Measurements from ENCODE around the gene SLK.

SLK gene

GRCh38 chr10:104034401-104035193, 67.7 kb downstream of the SLK start:
- no peak for DNase-seq (ENCODE audit: low read depth)

DNA sequence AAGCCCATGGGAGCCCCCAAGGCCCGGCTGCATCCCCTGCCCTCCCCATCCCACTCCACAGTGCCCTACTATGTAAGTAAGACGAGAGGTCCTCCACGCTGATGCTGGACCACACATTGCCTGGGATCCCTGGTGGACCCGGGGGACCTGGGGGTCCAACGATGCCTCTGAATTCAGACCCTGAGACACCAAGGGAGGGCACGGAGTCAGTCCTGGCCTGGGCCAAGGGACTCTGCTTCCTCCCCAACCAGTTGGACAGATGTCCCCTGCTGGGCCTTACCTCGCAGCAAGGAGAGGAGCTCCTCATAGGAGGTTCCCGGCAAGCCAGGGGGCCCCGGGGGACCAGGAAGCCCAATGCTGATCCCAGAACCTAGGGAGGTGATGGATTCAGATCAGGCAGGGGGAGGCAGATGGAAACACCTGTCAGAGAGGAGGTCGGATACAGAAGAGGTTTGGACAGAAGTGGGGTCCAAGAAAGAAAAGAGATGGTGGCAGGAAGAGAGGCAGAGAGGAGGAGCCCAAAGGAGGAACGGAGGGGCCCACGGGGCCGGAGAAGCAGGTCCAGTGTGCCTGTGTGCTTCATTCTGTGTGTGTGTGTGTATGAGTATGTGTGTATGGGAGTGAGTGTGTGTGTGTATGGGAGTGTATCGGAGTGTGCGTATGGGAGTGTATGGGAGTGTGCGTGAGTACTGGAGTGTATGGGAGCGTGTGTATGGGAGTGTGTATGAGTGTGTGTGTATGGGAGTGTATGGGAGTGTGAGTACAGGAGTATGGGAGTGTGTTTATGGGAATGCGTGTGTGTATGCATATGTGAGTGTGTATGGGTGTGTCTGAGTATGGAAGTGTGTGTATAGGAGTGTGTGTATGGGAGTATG, 68.5 kb downstream of the SLK start:
- DNase-seq (ENCODE audit: low read depth): no peak

DNA sequence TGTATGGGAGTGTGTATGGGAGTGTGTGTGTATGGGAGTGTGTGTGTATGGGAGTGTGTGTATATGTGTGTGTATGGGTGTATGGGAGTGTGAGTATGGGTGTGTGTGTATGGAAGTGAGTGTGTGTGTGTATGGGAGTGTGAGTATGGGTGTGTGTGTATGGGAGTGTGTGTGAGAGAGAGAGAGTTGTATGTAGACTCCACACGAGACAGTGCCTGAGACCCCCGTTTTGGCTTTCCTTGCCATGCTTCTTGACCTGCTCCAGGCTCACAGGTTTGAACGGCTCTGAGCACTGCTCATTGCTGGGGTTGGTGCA, 69.1 kb downstream of the SLK start:
- DNase-seq (ENCODE audit: low read depth): no peak

GRCh38 chr10:104036518-104037260, 69.7 kb downstream of the SLK start:
- no peak for DNase-seq (ENCODE audit: low read depth)

- no peak for DNase-seq (ENCODE audit: low read depth)
Observed at GRCh38 chr10:104037261-104037951, 70.5 kb downstream of the SLK start.

DNA sequence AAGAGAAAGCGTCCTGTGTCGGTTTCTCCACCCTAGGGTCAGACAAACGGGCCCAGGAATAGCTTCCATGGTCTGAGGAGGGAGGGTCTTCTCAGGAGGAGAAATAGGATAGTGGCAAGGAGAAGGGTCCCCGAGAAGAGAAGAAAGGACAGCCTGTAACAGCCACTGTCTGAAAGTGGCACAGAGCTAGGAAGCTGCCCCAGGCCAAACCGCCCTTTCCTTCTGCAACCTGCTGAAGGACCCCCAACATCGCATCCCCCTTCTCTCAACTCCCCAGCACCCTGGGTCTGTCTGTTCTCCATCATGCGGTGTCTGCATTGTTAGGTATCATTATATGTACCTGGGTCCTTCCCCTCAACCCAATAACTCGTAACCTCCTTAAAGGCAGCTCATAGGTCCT, 71.6 kb downstream of the SLK start:
- DNase-seq (ENCODE audit: low read depth): no peak

GRCh38 chr10:104038958-104039752, 72.2 kb downstream of the SLK start:
- no peak for DNase-seq (ENCODE audit: low read depth)

GRCh38 chr10:104040382-104040781, 73.4 kb downstream of the SLK start:
- DNase-seq (ENCODE audit: low read depth): no peak

DNA sequence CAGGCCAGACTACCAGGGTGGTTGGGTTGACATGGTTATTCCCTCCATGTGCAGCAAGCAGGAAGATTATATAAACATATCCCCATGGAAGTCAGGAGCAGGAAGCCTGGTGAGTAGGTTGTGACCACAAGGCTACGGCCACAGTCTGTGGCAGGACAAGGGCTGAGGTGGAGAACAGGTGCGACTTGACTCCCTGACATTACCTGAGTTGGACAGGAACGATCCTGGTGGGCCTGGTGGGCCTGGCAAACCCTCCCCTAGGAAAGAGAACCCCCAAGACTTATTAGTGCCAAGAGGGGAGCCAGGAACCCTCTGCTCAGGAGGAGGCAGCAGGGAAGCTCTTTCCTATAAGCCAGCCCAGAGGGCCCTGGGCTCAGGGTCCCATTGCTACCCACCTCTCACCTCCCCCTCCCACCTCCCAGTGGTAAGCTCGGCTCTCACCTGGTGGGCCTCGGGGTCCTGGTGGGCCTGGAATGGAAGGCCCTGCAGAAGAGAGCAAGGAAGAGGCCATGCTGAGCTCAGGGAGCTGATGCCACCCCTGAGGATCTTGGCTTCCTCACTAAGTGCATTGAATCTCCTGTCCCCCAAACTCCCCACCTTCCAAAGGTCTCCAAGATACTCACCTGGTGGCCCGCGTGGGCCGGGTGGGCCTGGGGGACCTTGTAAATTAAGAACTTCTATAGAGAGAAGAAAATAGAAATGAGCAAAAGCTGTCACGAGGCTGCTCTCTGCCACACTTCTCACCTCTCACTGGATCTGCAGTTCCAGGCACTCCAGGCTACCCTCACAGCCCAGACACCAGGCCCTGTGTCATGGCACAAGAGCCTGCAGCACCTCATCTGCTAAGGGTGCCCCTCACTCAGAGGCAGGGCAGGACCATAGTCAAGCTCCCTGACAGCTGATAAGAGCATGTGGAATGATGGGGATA, 74.2 kb downstream of the SLK start:
- no peak for DNase-seq (ENCODE audit: low read depth)

- DNase-seq (ENCODE audit: low read depth): no peak
Observed at GRCh38 chr10:104041891-104042535, 75.1 kb downstream of the SLK start.

DNA sequence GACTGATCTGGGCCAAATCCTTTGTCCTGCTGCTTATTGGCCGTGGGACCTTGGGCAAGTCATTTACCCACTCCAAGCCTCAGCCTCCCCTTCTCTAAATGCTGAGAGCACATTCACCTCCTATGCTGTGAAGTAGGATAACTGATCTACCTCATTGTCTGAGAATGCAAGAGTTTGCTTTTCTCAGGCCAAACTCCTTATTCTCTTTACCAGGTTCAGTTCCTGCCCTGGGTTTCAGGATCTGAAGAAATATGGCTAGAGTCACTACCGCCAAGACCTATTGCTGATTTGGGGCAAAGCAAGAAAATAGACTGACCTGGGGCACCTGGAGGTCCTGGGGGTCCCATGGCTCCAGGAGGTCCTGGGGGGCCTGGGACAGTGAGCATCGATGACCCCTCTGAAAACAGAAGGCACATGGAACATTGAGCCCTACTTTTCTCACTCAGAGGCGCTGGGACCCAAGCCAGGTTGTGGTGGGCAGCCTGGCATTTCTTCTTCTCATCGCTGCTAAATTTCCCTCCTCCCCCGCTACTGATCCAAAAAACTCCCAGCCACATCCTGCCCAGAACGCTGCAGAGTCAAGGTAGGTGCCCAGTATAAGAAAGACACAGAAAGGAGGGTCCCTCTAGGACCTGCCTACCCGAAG, 76.4 kb downstream of the SLK start:
- DNase-seq (ENCODE audit: low read depth): no peak

- DNase-seq (ENCODE audit: low read depth): no peak
Observed at GRCh38 chr10:104043854-104044253, 76.9 kb downstream of the SLK start.

DNA sequence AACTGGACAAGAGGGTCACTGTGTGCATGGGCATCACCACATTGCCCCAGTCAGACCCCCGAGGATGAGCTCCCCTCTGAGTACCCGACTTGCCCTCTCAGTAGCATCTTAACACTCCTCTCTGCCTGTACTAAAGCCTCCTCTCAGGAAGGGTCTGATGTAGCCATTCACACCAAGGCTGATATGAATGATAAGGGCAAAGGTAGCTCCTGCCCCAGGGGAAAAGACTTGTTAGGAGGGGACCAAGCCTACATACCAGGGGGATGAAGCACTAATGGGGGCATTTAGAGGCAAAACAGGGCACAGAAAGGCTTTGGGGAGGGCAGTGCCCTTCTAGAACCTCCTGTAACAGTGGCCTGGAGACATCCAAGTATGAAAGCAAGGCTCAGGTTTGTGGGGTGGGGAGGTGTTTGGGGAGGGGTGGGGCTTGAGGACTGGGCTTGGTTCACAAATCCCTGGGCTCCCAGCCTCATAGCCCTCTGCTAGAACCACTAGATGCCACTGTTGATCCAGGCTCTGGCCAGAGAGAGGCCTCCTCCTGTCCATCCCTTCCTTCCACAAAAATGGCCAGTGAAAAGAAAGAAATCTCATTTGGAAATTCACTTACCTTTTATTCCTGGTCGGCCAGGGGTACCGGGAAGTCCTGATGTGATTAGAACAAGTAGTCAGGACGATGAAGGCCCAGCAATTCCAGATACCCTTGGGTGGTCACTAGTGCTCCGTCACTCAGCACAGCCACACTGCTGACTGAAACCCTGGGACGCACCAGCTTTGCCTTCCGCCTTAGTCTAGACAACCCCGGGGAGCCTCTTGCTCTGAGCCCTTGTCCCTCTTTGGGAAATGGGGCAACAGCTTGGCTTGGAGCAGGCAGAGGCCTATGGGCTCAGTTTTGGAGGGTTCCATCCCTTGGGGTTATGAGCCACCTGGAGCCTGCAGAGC, 78.5 kb downstream of the SLK start:
- DNase-seq (ENCODE audit: low read depth): no peak

DNA sequence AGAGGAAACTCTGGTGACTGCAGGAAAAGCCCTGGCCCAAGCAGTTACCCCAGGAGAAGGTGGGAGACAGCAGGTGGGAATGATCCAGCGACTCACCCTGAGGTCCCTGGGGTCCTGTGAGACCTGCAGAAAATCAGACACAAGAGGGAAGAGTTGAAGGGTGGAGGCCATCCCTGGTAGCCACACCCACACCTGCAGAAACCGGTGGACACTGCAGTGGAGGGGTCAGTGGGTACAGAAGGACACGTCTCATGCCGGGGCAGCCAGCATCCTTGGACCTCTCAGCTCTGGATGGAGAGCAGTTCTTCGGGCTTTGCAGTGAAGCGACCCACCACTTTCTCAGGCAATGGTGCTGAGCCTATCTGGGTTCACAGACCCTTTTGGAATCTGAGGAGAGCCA, 79.7 kb downstream of the SLK start:
- DNase-seq (ENCODE audit: low read depth): no peak

- DNase-seq (ENCODE audit: low read depth): no peak
Observed at GRCh38 chr10:104049504-104050250, 82.7 kb downstream of the SLK start.

DNA sequence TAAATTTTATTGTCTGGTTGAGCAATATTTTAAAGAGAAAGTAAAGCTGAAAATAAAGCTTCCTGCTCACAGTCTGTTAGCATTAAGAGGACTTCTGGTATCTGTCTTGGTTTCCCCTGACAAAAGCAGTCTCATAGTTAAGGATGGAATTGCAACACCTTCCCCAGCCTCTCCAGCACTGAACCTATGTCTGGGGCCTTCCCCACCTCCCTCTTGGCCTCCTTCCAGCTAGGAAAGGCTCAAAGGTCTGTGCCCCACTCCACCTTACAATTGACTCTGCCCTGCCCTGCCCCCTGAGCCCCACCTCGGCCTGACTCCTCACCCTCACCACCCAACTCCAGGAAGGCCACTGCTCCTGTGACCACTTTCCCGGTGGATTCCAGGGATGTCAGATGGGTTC, 85.5 kb downstream of the SLK start:
- DNase-seq (ENCODE audit: low read depth): no peak

- DNase-seq (ENCODE audit: low read depth): no peak
Observed at GRCh38 chr10:104053201-104053600, 86.3 kb downstream of the SLK start.
